H1 (cell line): ENCODE results near the gene TMSB15C. TPM values are rescaled to one million over a fixed set of nuclear protein-coding genes. Genes with fewer than 3 reads are reported as not detected.

ENCODE experiments used
- CTCF ChIA-PET: fragments of 300-600 bp; sonication (Branson Sonifier 250); formaldehyde crosslinking; loops from one replicate; lab custom pipeline; 2021; ENCODE audit not compliant: partially characterized antibody; lab: Charles Lee
- POLR2A ChIA-PET: fragments of 300-600 bp; sonication (Branson Sonifier 250); formaldehyde crosslinking; loops from one replicate; lab custom pipeline; 2021; ENCODE audit warnings: inconsistent platforms; ENCODE audit not compliant: partially characterized antibody; lab: Charles Lee
- DNase-seq, 2 experiments: peaks; one replicate each; pipeline versions ENCODE4 v3.0.0 to v3.0.0-alpha.2; 2010 to 2022; ENCODE audit warnings: low spot score in 2 of 2, low read depth in 1 of 2, mixed read lengths in 1 of 2
- FAIRE-seq: peaks from 2 replicates; lab custom pipeline; 2011; peaks lifted over from hg19 to GRCh38; lab: Jason Lieb, UNC
- H2AFZ ChIP-seq: 2 replicates; pipeline ENCODE4 v1.8.1; 2012; ENCODE audit warnings: low read length, inconsistent platforms
- H2AK5ac ChIP-seq: 2 replicates; pipeline ENCODE4 v1.6.1; 2013; ENCODE audit warnings: low read depth, low read length
- H2BK120ac ChIP-seq: replicated peaks from 2 replicates; pipeline ENCODE3; 2013; ENCODE audit warnings: low read depth, low read length, inconsistent platforms
- H2BK12ac ChIP-seq: 2 replicates; pipeline ENCODE4 v1.6.1; 2013; ENCODE audit warnings: low read depth, low read length
- H2BK15ac ChIP-seq: 2 replicates; pipeline ENCODE4 v1.6.1; 2013; ENCODE audit warnings: low read length
- H2BK20ac ChIP-seq: 2 replicates; pipeline ENCODE4 v1.6.1; 2013; ENCODE audit warnings: low read length
- H2BK5ac ChIP-seq: 2 replicates; pipeline ENCODE4 v1.6.1; 2013; ENCODE audit warnings: low read depth, low read length
- H3K14ac ChIP-seq: 2 replicates; pipeline ENCODE4 v1.6.1; 2013; ENCODE audit warnings: inconsistent platforms; ENCODE audit not compliant: insufficient read length
- H3K18ac ChIP-seq: 2 replicates; pipeline ENCODE4 v1.6.1; 2013; ENCODE audit warnings: low read length; ENCODE audit errors: extremely low read depth
- H3K23ac ChIP-seq: 2 replicates; pipeline ENCODE4 v1.6.1; 2013; ENCODE audit warnings: inconsistent platforms; ENCODE audit not compliant: insufficient read length
- H3K23me2 ChIP-seq: 2 replicates; pipeline ENCODE4 v1.6.1; 2013; ENCODE audit warnings: low read depth, low read length
- H3K27ac ChIP-seq: 2 replicates; pipeline ENCODE4 v1.6.1; 2011; ENCODE audit warnings: low read depth, low read length, inconsistent platforms
- H3K27me3 ChIP-seq, 4 experiments: replicated peaks in 1 of 4; 1 replicate in 1 of 4; 2 replicates in 3 of 4; pipeline versions ENCODE4 v1.6.1 to v1.8.1; 2011 to 2013; ENCODE audit warnings: low read length in 3 of 4, mild to moderate bottlenecking in 3 of 4, inconsistent platforms in 2 of 4, mixed read lengths in 2 of 4, moderate library complexity in 1 of 4; ENCODE audit not compliant: control insufficient read depth in 3 of 4, insufficient read depth in 3 of 4; ENCODE audit errors: extremely low read depth in 1 of 4
- H3K36me3 ChIP-seq, 4 experiments: 2 replicates each; pipeline versions ENCODE4 v1.6.1 to v1.8.1; 2011 to 2013; ENCODE audit warnings: mild to moderate bottlenecking in 4 of 4, low read length in 3 of 4, moderate library complexity in 2 of 4, control low read depth in 1 of 4, inconsistent platforms in 1 of 4; ENCODE audit not compliant: insufficient read depth in 4 of 4, control insufficient read depth in 2 of 4
- H3K4ac ChIP-seq: replicated peaks from 2 replicates; pipeline ENCODE3; 2013; ENCODE audit warnings: low read length, low read depth, mixed read lengths, inconsistent platforms; ENCODE audit not compliant: insufficient read length
- H3K4me1 ChIP-seq, 4 experiments: replicated peaks in 1 of 4; 1 replicate in 1 of 4; 2 replicates in 3 of 4; pipeline versions ENCODE4 v1.6.1 to v1.8.1; 2011 to 2013; ENCODE audit warnings: low read length in 3 of 4, inconsistent platforms in 2 of 4, mixed read lengths in 1 of 4; ENCODE audit not compliant: insufficient read depth in 4 of 4, control insufficient read depth in 3 of 4
- H3K4me2 ChIP-seq, 2 experiments: 2 replicates each; pipeline versions ENCODE4 v1.6.1 to v1.8.1; 2011 to 2013; ENCODE audit warnings: low read depth in 2 of 2, low read length in 2 of 2, control low read depth in 1 of 2, inconsistent platforms in 1 of 2, mild to moderate bottlenecking in 1 of 2; ENCODE audit not compliant: insufficient read depth in 1 of 2
- H3K4me3 ChIP-seq, 4 experiments: fragments of 200-600, 300-600 bp in 1 of 4; sonication (generic), shearing (Covaris generic), sonication (Bioruptor Twin) in 1 of 4; 2 replicates each; pipeline versions ENCODE4 v1.5.1 to v1.8.1; 2011 to 2016; ENCODE audit warnings: low read length in 4 of 4, low read depth in 3 of 4, control low read depth in 2 of 4, inconsistent platforms in 2 of 4, mild to moderate bottlenecking in 2 of 4, mixed read lengths in 1 of 4, moderate library complexity in 1 of 4; ENCODE audit not compliant: insufficient read depth in 2 of 4; ENCODE audit errors: extremely low read depth in 1 of 4
- H3K56ac ChIP-seq: replicated peaks from 2 replicates; pipeline ENCODE3; 2013; ENCODE audit warnings: low read depth, mild to moderate bottlenecking, mixed read lengths, low read length, inconsistent platforms; ENCODE audit not compliant: insufficient read length
- H3K79me1 ChIP-seq: 2 replicates; pipeline ENCODE4 v1.6.1; 2013; ENCODE audit warnings: low read depth, low read length, control low read depth
- H3K79me2 ChIP-seq, 2 experiments: 2 replicates each; pipeline versions ENCODE4 v1.6.1 to v1.8.1; 2012 to 2013; ENCODE audit warnings: low read length in 2 of 2, mild to moderate bottlenecking in 2 of 2, inconsistent platforms in 1 of 2; ENCODE audit not compliant: insufficient read depth in 2 of 2, control insufficient read depth in 1 of 2
- H3K9ac ChIP-seq, 4 experiments: replicated peaks in 1 of 4; 1 replicate in 1 of 4; 2 replicates in 3 of 4; pipeline versions ENCODE4 v1.6.1 to v1.8.1; 2011 to 2013; ENCODE audit warnings: low read depth in 3 of 4, low read length in 3 of 4, control low read depth in 2 of 4, mild to moderate bottlenecking in 2 of 4, moderate library complexity in 2 of 4, inconsistent platforms in 1 of 4; ENCODE audit errors: extremely low read depth in 1 of 4
- H3K9me3 ChIP-seq, 2 experiments: 2 replicates each; pipeline versions ENCODE4 v1.6.1 to v1.8.1; 2012 to 2013; ENCODE audit warnings: mild to moderate bottlenecking in 2 of 2, moderate library complexity in 2 of 2, control low read depth in 1 of 2, inconsistent platforms in 1 of 2, low read depth in 1 of 2, low read length in 1 of 2, mixed read lengths in 1 of 2; ENCODE audit not compliant: insufficient read depth in 2 of 2
- H4K20me1 ChIP-seq, 2 experiments: replicated peaks in 1 of 2; 2 replicates each; pipeline versions ENCODE3 to v1.8.1; 2011 to 2013; ENCODE audit warnings: inconsistent platforms in 2 of 2, low read length in 2 of 2, mild to moderate bottlenecking in 1 of 2; ENCODE audit not compliant: insufficient read depth in 2 of 2, control insufficient read depth in 1 of 2
- H4K5ac ChIP-seq: 2 replicates; pipeline ENCODE4 v1.6.1; 2013; ENCODE audit warnings: low read length, low read depth, mixed read lengths, inconsistent platforms; ENCODE audit not compliant: insufficient read length
- H4K8ac ChIP-seq: 2 replicates; pipeline ENCODE4 v1.8.0; 2013; ENCODE audit warnings: mild to moderate bottlenecking, moderate library complexity, low read length, inconsistent platforms; ENCODE audit not compliant: insufficient read depth; ENCODE audit errors: extremely low read depth
- H4K91ac ChIP-seq: replicated peaks from 2 replicates; pipeline ENCODE3; 2013; ENCODE audit warnings: low read length, mixed read lengths, inconsistent platforms; ENCODE audit not compliant: insufficient read length
- ATF3 ChIP-seq: IDR thresholded peaks from 2 replicates; pipeline ENCODE4 v1.6.1; 2011; ENCODE audit warnings: low read depth, mild to moderate bottlenecking, low read length; ENCODE audit not compliant: insufficient read depth
- EGR1 ChIP-seq: IDR thresholded peaks from 2 replicates; pipeline ENCODE4 v1.6.1; 2011; ENCODE audit warnings: low read depth, low read length, borderline replicate concordance
- NANOG ChIP-seq: IDR thresholded peaks from 2 replicates; pipeline ENCODE4 v1.6.1; 2011; ENCODE audit warnings: low read length, low read depth, mild to moderate bottlenecking, inconsistent platforms; ENCODE audit not compliant: insufficient read depth, poor library complexity, severe bottlenecking
- YY1 ChIP-seq: IDR thresholded peaks from 2 replicates; pipeline ENCODE4 v1.6.1; 2011; ENCODE audit warnings: low read depth, mild to moderate bottlenecking, low read length
- WGBS, 2 experiments: shearing (Covaris generic) in 1 of 2; methylation state at CpG; one replicate each; pipeline versions ENCODE4 v1.1.6 to v1.1.7; 2013 to 2015; ENCODE audit warnings: low lambda C conversion rate in 2 of 2, mixed read lengths in 2 of 2, inconsistent platforms in 1 of 2, low coverage in 1 of 2, missing lambda C conversion rate in 1 of 2; ENCODE audit not compliant: insufficient replicate concordance in 2 of 2, insufficient coverage in 1 of 2, insufficient read length in 1 of 2; ENCODE audit errors: extremely low coverage in 1 of 2, missing lambda C conversion rate in 1 of 2; 5-methylcytosine and 5-hydroxymethylcytosine counted together
- polyA plus RNA-seq, 7 experiments: library from polyadenylated mRNA; depleted of rRNA in 3 of 7; stranded (reverse) in 5 of 7; unstranded in 2 of 7; fragments of >200 nt in 5 of 7; fragments of 200-250 nt in 2 of 7; gene quantifications; 1 replicate in 5 of 7; 2 replicates in 1 of 7; 4 replicates in 1 of 7; pipeline versions ENCODE4 v1.2.1 to v1.2.3, GENCODE V29; 2011 to 2013; ENCODE audit warnings: missing spikeins in 2 of 7, mixed read lengths in 2 of 7
- total RNA-seq: library from RNA; stranded (reverse); fragmentation: NEBNext Ultra II Directional; extraction: Animal tissue kit (Norgen Biotek cat#: 25700); gene quantifications from 2 replicates; pipeline ENCODE4 v1.2.1, GENCODE V29; 2021

TMSB15C gene
- total and polyA plus RNA-seq, 2 of the 8 experiments (the other 6 are each of a cell fraction or from before 2014, with no cell fraction given) = 1.5 to 2.6 TPM

GRCh38 chrX:104118765-104119164 lies 42.7 kb upstream of the TMSB15C start:
- Histone ChIP-seq H4K20me1 (peaks cover 0 to 3% of the 10 kb centered on the region in 2 experiments), H3K9me3 (no peaks in the 10 kb centered on the region), H3K56ac (no peak overlapping the region), H2BK5ac (no peak overlapping the region), H3K18ac (no peak overlapping the region), H3K27ac (no peak overlapping the region), H3K4me1 (peaks cover 0 to 5% (median 1%) of the 10 kb centered on the region in 4 experiments; a peak in 3 of 7 replicates), H3K36me3 (no peaks in the 10 kb centered on the region), H3K14ac (no peak overlapping the region), H3K9ac (no peak overlapping the region), H2BK120ac (no peak overlapping the region), H3K23ac (no peak overlapping the region), H4K8ac (no peak overlapping the region), H4K91ac (no peak overlapping the region), H3K4me3 (no peak overlapping the region), H3K27me3 (no peaks in the 10 kb centered on the region), H2AK5ac (no peak overlapping the region), H2AFZ (no peak overlapping the region), H3K4me2 (no peak overlapping the region), H2BK12ac (no peak overlapping the region), H3K79me2 (no peaks in the 10 kb centered on the region), H3K23me2 (no peaks in the 10 kb centered on the region), H4K5ac (no peak overlapping the region), H2BK20ac (no peak overlapping the region), H3K4ac (no peak overlapping the region), H2BK15ac (no peak overlapping the region), H3K79me1 (no peaks in the 10 kb centered on the region)
- ChIA-PET POLR2A (no interaction called here), CTCF (interaction anchor here (1.7 kb wide), 2 partner anchors 17 to 274 kb away, joined by 5 to 8 read pairs; no protein-coding TSS in a partner anchor)
- DNase-seq (no peak), FAIRE-seq (peak; percentile 76)
- WGBS, 2 experiments = 93% methylated on average over 1 of the region's 1 CpG; no CpG with 5 or more reads in 1 of the 2 experiments
- TF ChIP-seq YY1 (no peak), EGR1 (no peak), ATF3 (no peak), NANOG (no peak)
